Skeletal muscle tissue (tissue), 4 donors: ENCODE data around the gene NEAT1. TPM values are rescaled to one million over a fixed set of nuclear protein-coding genes. Genes with fewer than 3 reads are reported as not detected.

Experiments used
- H3K27ac ChIP-seq: one replicate; pipeline ENCODE4 v1.7.0; 2013; ENCODE audit warnings: mild to moderate bottlenecking, low read depth, low read length, inconsistent platforms
- H3K27me3 ChIP-seq, 3 donors: one replicate each; pipeline ENCODE4 v1.7.0; 2013; ENCODE audit warnings: low read length in 3 of 3; ENCODE audit not compliant: control insufficient read depth in 3 of 3, insufficient read depth in 3 of 3
- H3K36me3 ChIP-seq, 3 donors: one replicate each; pipeline ENCODE4 v1.7.0; 2013; ENCODE audit warnings: low read length in 3 of 3; ENCODE audit not compliant: control insufficient read depth in 3 of 3, insufficient read depth in 3 of 3
- H3K4me1 ChIP-seq, 3 donors: one replicate each; pipeline ENCODE4 v1.7.0; 2013; ENCODE audit warnings: low read length in 3 of 3, mild to moderate bottlenecking in 3 of 3; ENCODE audit not compliant: control insufficient read depth in 3 of 3, insufficient read depth in 3 of 3
- H3K4me3 ChIP-seq, 3 donors: one replicate each; pipeline ENCODE4 v1.7.0; 2013; ENCODE audit warnings: low read length in 3 of 3
- H3K9ac ChIP-seq, 3 donors: one replicate each; pipeline ENCODE4 v1.7.0; 2013; ENCODE audit warnings: low read length in 3 of 3, mild to moderate bottlenecking in 3 of 3, moderate library complexity in 2 of 3, low read depth in 1 of 3
- H3K9me3 ChIP-seq, 3 donors: one replicate each; pipeline ENCODE4 v1.7.0; 2013; ENCODE audit warnings: low read length in 3 of 3; ENCODE audit not compliant: control insufficient read depth in 3 of 3
- total RNA-seq: library from RNA; depleted of rRNA; stranded (reverse); fragments of >200 nt; gene quantifications from one replicate; pipeline ENCODE4 v1.2.3, GENCODE V29; 2014
- donor health status: Osteomylitis.

The NEAT1 gene
- total RNA-seq, 1 donor from 2014 or later: 26.1 TPM

DNA sequence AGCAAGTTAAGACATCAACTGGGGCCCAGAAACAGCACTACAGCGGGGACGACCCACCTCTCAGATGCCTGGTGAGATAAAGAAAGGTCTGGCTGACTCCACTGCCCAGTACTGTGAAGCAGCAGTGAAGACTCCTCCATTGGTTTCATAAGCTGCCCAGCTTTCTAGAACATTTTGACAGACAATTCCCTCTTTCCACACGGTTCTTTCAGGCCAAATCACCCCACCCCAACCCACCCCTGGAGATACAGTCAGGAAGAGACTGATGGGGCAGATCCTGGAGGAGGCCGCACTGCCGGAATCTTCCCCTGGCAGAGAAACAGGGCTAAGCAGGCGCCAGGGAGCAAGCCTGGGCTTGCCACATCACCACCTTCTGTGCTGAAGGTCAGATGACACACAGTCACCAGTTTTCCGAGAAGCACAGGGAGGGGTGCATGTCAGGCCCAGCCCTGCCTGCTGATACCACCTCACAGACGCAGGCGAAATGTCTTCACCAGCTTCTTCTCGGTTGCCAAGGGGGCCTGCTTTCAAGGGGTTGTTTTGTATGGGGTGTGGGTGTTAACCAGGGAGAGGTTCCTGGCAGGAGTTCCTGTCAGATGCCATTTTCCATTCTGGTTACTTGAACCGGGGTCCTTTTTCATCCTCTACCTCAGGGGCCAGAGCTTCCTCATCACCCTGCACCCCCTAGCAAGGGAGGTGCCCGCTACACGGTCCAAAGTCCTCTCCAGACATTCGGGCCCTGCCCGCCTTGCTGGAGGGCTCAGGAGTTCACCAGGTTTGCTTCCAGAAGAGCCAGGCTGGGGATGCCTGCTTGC, 1.4 kb upstream of the NEAT1 start:
- peak overlapping the region; percentile 89 to 99 (median 99) for H3K9ac ChIP-seq
- H3K4me1 ChIP-seq: peaks cover 50 to 55% (median 53%) of the 10 kb centered on the region in 3 donors
- H3K27me3 ChIP-seq: no peaks in the 10 kb centered on the region
- peak overlapping the region; percentile 99 for H3K27ac ChIP-seq
- no peaks in the 10 kb centered on the region for H3K9me3 ChIP-seq
- peak overlapping the region; percentile 68 to 86 (median 83) for H3K4me3 ChIP-seq
- H3K36me3 ChIP-seq: peaks cover 29 to 34% (median 30%) of the 10 kb centered on the region in 3 donors

DNA sequence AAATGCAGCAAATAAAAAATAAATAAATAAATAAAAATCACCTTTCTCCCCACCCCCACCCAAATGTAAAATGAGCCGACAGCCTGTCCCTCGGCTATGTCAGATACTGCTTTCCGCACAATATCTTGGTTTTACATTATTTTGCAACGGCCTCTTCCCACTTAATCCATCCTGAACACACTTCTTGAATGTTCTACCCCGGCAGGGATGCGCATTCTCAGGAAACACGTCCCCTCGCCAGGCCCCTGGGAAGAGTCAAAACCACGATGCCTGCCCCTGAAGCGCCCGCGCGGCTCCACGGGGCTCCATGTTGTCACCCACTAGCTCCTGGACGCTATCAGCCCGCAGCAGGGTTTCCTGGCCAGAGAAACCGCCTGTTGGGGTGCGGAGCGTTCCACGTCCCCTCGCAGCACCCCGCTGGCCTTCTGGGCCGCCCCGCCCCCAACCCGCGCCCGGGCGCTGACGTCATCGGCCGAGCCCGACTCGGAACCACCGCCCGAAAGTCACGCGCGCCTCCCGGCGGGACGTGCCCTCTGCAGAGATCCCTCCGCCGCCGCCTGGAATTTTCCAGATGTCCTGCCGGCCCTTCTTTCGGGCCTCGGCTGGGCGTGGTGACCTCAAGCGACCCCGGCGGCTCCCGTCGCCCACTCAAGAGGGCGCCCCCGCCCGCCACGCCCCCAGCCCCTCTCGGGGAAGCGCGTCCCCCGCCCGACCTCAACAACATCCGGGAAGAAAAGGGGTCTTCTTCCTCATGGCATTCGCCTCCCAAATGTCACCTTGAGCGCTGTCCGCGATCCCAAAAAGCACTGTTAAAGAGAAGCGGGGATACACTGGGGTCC, 585 bp upstream of the NEAT1 start:
- no peaks in the 10 kb centered on the region for H3K27me3 ChIP-seq
- H3K9ac ChIP-seq: peak overlapping the region; percentile 99 to 100 (median 100)
- no peaks in the 10 kb centered on the region for H3K9me3 ChIP-seq
- peaks cover 31 to 42% (median 37%) of the 10 kb centered on the region in 3 donors for H3K36me3 ChIP-seq
- H3K4me3 ChIP-seq: peak overlapping the region; percentile 90 to 100 (median 90)
- peaks cover 50 to 53% (median 52%) of the 10 kb centered on the region in 3 donors for H3K4me1 ChIP-seq
- peak overlapping the region; percentile 99 for H3K27ac ChIP-seq

DNA sequence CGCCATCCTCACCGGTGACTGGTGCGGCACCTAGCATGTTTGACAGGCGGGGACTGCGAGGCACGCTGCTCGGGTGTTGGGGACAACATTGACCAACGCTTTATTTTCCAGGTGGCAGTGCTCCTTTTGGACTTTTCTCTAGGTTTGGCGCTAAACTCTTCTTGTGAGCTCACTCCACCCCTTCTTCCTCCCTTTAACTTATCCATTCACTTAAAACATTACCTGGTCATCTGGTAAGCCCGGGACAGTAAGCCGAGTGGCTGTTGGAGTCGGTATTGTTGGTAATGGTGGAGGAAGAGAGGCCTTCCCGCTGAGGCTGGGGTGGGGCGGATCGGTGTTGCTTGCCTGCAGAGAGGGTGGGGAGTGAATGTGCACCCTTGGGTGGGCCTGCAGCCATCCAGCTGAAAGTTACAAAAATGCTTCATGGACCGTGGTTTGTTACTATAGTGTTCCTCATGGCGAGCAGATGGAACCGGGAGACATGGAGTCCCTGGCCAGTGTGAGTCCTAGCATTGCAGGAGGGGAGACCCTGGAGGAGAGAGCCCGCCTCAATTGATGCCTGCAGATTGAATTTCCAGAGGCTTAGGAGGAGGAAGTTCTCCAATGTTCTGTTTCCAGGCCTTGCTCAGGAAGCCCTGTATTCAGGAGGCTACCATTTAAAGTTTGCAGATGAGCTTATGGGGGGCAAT, 1.1 kb downstream of the NEAT1 start:
- Histone ChIP-seq H3K36me3 (peaks cover 34 to 51% (median 42%) of the 10 kb centered on the region in 3 donors), H3K4me1 (peaks cover 47 to 53% (median 53%) of the 10 kb centered on the region in 3 donors), H3K27ac (peak overlapping the region; percentile 99), H3K27me3 (no peaks in the 10 kb centered on the region), H3K4me3 (peak overlapping the region; percentile 90 to 100 (median 90)), H3K9me3 (no peaks in the 10 kb centered on the region), H3K9ac (peak overlapping the region; percentile 99 to 100 (median 100))

GRCh38 chr11:65424205-65425104, 1.9 kb downstream of the NEAT1 start:
- Histone ChIP-seq H3K9me3 (no peaks in the 10 kb centered on the region), H3K4me1 (peaks cover 46 to 50% (median 49%) of the 10 kb centered on the region in 3 donors), H3K4me3 (peak overlapping the region; percentile 90 to 100 (median 90)), H3K36me3 (peaks cover 34 to 57% (median 42%) of the 10 kb centered on the region in 3 donors), H3K27me3 (no peaks in the 10 kb centered on the region), H3K9ac (peak overlapping the region; percentile 99 to 100 (median 100)), H3K27ac (peak overlapping the region; percentile 99)

- Histone ChIP-seq H3K9ac (peak overlapping the region; percentile 99 to 100 (median 100)), H3K27me3 (no peaks in the 10 kb centered on the region), H3K27ac (peak overlapping the region; percentile 99), H3K4me1 (peaks cover 46 to 50% (median 49%) of the 10 kb centered on the region in 3 donors), H3K36me3 (peaks cover 41 to 62% (median 47%) of the 10 kb centered on the region in 3 donors), H3K9me3 (no peaks in the 10 kb centered on the region), H3K4me3 (peak overlapping the region; percentile 90 to 100 (median 90))
Observed at GRCh38 chr11:65425105-65425970, 2.7 kb downstream of the NEAT1 start.

DNA sequence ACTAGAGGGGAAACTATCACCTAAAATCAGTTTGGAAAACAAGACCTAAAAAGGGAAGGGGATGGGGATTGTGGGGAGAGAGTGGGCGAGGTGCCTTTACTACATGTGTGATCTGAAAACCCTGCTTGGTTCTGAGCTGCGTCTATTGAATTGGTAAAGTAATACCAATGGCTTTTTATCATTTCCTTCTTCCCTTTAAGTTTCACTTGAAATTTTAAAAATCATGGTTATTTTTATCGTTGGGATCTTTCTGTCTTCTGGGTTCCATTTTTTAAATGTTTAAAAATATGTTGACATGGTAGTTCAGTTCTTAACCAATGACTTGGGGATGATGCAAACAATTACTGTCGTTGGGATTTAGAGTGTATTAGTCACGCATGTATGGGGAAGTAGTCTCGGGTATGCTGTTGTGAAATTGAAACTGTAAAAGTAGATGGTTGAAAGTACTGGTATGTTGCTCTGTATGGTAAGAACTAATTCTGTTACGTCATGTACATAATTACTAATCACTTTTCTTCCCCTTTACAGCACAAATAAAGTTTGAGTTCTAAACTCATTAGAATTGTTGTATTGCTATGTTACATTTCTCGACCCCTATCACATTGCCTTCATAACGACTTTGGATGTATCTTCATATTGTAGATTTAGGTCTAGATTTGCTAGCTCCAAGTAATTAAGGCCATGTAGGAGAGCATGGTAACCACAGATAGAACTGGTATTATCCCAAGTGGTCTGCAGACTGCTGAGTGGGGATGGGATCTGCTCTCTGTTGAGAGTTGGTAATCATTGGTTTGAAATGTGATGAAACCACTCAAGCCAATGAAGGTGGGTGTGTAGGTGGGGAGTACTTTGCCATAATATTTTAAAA, 3.6 kb downstream of the NEAT1 start:
- H3K4me3 ChIP-seq: peak overlapping the region; percentile 90 to 100 (median 90)
- no peaks in the 10 kb centered on the region for H3K27me3 ChIP-seq
- H3K9me3 ChIP-seq: no peaks in the 10 kb centered on the region
- peak overlapping the region; percentile 99 for H3K27ac ChIP-seq
- H3K36me3 ChIP-seq: peaks cover 42 to 66% (median 51%) of the 10 kb centered on the region in 3 donors
- peaks cover 44 to 46% (median 46%) of the 10 kb centered on the region in 3 donors for H3K4me1 ChIP-seq
- peak overlapping the region; percentile 99 to 100 (median 100) for H3K9ac ChIP-seq

- H3K27me3 ChIP-seq: no peaks in the 10 kb centered on the region
- peaks cover 44 to 75% (median 54%) of the 10 kb centered on the region in 3 donors for H3K36me3 ChIP-seq
- H3K9ac ChIP-seq: peak overlapping the region; percentile 99 to 100 (median 100)
- H3K9me3 ChIP-seq: no peaks in the 10 kb centered on the region
- H3K27ac ChIP-seq: peak overlapping the region; percentile 99
- peak overlapping the region; percentile 90 to 100 (median 90) for H3K4me3 ChIP-seq
- peaks cover 44 to 50% (median 46%) of the 10 kb centered on the region in 3 donors for H3K4me1 ChIP-seq
Observed at GRCh38 chr11:65426839-65427690, 4.5 kb downstream of the NEAT1 start.
